ENCODE results near the gene AEBP1.

GRCh38 chr7:44110719-44111635, 6.8 kb downstream of the AEBP1 start:
- TF ChIP-seq CTCF (IDR thresholded peaks at IDR 0.05) (no peak), POLR2A (IDR thresholded peaks at IDR 0.05) (no peak)
